ENCODE results near the gene RTRAF.

DNA sequence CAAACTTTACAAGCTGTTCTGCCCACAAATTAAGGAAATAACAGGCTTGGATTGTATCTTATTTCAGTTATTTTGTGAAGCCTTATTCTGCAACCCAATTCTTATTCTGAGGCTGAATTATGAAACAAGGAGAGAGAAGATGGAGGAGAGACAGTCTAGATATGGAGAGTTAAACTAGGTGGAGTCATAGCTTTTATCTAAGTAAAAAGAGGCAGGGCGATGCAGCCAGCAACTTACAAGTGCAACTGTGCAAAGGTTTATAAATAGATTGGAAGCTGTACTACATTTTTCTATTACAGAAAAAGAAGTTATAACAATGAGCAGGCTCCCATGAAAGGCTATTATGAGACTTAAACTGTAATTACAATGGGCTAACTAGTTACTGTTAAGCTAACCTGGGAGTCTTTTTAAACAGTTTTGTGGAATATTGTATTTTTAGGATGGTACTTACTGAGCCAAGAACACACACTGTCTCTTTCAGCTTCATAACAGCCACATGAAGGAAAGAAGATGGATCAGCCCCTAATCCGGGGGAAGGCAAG is 57.1 kb downstream of the RTRAF start:
- no peak for TF ChIP-seq POLR2A (IDR thresholded peaks at IDR 0.05)
- TF ChIP-seq, protein P1, sequence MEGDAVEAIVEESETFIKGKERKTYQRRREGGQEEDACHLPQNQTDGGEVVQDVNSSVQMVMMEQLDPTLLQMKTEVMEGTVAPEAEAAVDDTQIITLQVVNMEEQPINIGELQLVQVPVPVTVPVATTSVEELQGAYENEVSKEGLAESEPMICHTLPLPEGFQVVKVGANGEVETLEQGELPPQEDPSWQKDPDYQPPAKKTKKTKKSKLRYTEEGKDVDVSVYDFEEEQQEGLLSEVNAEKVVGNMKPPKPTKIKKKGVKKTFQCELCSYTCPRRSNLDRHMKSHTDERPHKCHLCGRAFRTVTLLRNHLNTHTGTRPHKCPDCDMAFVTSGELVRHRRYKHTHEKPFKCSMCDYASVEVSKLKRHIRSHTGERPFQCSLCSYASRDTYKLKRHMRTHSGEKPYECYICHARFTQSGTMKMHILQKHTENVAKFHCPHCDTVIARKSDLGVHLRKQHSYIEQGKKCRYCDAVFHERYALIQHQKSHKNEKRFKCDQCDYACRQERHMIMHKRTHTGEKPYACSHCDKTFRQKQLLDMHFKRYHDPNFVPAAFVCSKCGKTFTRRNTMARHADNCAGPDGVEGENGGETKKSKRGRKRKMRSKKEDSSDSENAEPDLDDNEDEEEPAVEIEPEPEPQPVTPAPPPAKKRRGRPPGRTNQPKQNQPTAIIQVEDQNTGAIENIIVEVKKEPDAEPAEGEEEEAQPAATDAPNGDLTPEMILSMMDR (IDR thresholded peaks at IDR 0.05), result no peak

All from stomach (tissue), 4 donors.